ENCODE measurements around the gene IPO9.

- no peak for TF ChIP-seq CTCF (IDR thresholded peaks at IDR 0.05; ENCODE audit: borderline replicate concordance, extremely low read depth, low read length, poor library complexity, severe bottlenecking)
- no peak for TF ChIP-seq EZH2 (IDR thresholded peaks at IDR 0.05; ENCODE audit: borderline replicate concordance, low read depth, low read length, severe bottlenecking)
Measured at GRCh38 chr1:201828217-201828819, 639 bp upstream of the IPO9 start.

Data from DND-41 (cell line).